HAP-1 (cell line): ENCODE data around the gene HTRA3.

Source experiments
- DNase-seq, 2 experiments: peaks; one replicate each; pipeline ENCODE4 v3.0.0-alpha.2; 2016 to 2020; ENCODE audit warnings: low spot score in 2 of 2
- H3K27me3 ChIP-seq: fragments of 250-450 bp; sonication (Bioruptor Pico); 2 replicates; pipeline ENCODE4 v1.5.1; 2020; ENCODE audit warnings: low read depth, mild to moderate bottlenecking, moderate library complexity
- H3K36me3 ChIP-seq: fragments of 250-450 bp; sonication (Bioruptor Pico); replicated peaks from 2 replicates; pipeline ENCODE4 v1.5.1; 2020; ENCODE audit warnings: mild to moderate bottlenecking
- H3K4me1 ChIP-seq: fragments of 250-450 bp; sonication (Bioruptor Pico); 2 replicates; pipeline ENCODE4 v1.5.1; 2020; ENCODE audit warnings: mild to moderate bottlenecking
- H3K4me3 ChIP-seq: fragments of 250-450 bp; sonication (Bioruptor Pico); 2 replicates; pipeline ENCODE4 v1.5.1; 2020; ENCODE audit warnings: mild to moderate bottlenecking, moderate library complexity
- H3K9me3 ChIP-seq: fragments of 250-450 bp; sonication (Bioruptor Pico); 2 replicates; pipeline ENCODE4 v1.5.1; 2020; ENCODE audit warnings: mild to moderate bottlenecking, moderate library complexity
- in situ Hi-C: fragments of 300-500 bp; cut with MboI; formaldehyde crosslinking; loops from 3 replicates; pipeline ENCODE4 v1.14.3; 2020; ENCODE audit warnings: low sequenced_read_pairs, inconsistent platforms, mixed read lengths

Gene HTRA3

GRCh38 chr4:8245884-8246833 is 23.4 kb upstream of the HTRA3 start:
- in situ Hi-C loops: loop anchor here (25.0 kb wide), 1 partner anchor 341 kb away; the partner anchor contains the start of genes CPZ and GPR78
- peaks cover 2% of the 10 kb centered on the region; the same call in 1 of the 2 replicates for H3K4me1 ChIP-seq
- H3K4me3 ChIP-seq: no peak overlapping the region
- H3K27me3 ChIP-seq: no peaks in the 10 kb centered on the region
- no peak for DNase-seq
- no peaks in the 10 kb centered on the region for H3K9me3 ChIP-seq
- no peaks in the 10 kb centered on the region for H3K36me3 ChIP-seq

GRCh38 chr4:8247047-8247930 is 22.3 kb upstream of the HTRA3 start:
- Histone ChIP-seq H3K27me3 (no peaks in the 10 kb centered on the region), H3K9me3 (no peaks in the 10 kb centered on the region), H3K4me1 (peaks cover 2% of the 10 kb centered on the region; the same call in 1 of the 2 replicates), H3K36me3 (no peaks in the 10 kb centered on the region), H3K4me3 (no peak overlapping the region)
- in situ Hi-C loops: loop anchor here (25.0 kb wide), 1 partner anchor 340 kb away; the partner anchor contains the start of genes CPZ and GPR78
- DNase-seq: no peak

- H3K4me1 ChIP-seq: no peaks in the 10 kb centered on the region
- no peak overlapping the region for H3K4me3 ChIP-seq
- H3K9me3 ChIP-seq: no peaks in the 10 kb centered on the region
- H3K27me3 ChIP-seq: no peaks in the 10 kb centered on the region
- DNase-seq: no peak
- H3K36me3 ChIP-seq: no peaks in the 10 kb centered on the region
- in situ Hi-C loops: loop anchor here (25.0 kb wide), 1 partner anchor 339 kb away; the partner anchor contains the start of genes CPZ and GPR78
Observed at GRCh38 chr4:8248091-8248490, 21.5 kb upstream of the HTRA3 start.

GRCh38 chr4:8250227-8250626 is 19.3 kb upstream of the HTRA3 start:
- in situ Hi-C loops: no loop called here
- no peaks in the 10 kb centered on the region for H3K36me3 ChIP-seq
- H3K4me1 ChIP-seq: no peaks in the 10 kb centered on the region
- no peaks in the 10 kb centered on the region for H3K9me3 ChIP-seq
- no peaks in the 10 kb centered on the region for H3K27me3 ChIP-seq
- no peak overlapping the region for H3K4me3 ChIP-seq
- no peak for DNase-seq

GRCh38 chr4:8250637-8251036 is 18.9 kb upstream of the HTRA3 start:
- H3K27me3 ChIP-seq: no peaks in the 10 kb centered on the region
- in situ Hi-C loops: no loop called here
- H3K4me1 ChIP-seq: no peaks in the 10 kb centered on the region
- no peaks in the 10 kb centered on the region for H3K9me3 ChIP-seq
- no peaks in the 10 kb centered on the region for H3K36me3 ChIP-seq
- no peak for DNase-seq
- H3K4me3 ChIP-seq: no peak overlapping the region

- Histone ChIP-seq H3K27me3 (no peaks in the 10 kb centered on the region), H3K4me3 (no peak overlapping the region), H3K4me1 (no peaks in the 10 kb centered on the region), H3K9me3 (no peaks in the 10 kb centered on the region), H3K36me3 (no peaks in the 10 kb centered on the region)
- in situ Hi-C loops: no loop called here
- no peak for DNase-seq
Observed at GRCh38 chr4:8251110-8251883, 18.3 kb upstream of the HTRA3 start.

GRCh38 chr4:8252301-8253173 is 17.0 kb upstream of the HTRA3 start:
- H3K4me1 ChIP-seq: no peaks in the 10 kb centered on the region
- DNase-seq: no peak

GRCh38 chr4:8254076-8254475 is 15.5 kb upstream of the HTRA3 start:
- in situ Hi-C loops: no loop called here
- Histone ChIP-seq H3K27me3 (no peaks in the 10 kb centered on the region), H3K4me1 (no peaks in the 10 kb centered on the region), H3K9me3 (no peaks in the 10 kb centered on the region), H3K4me3 (no peak overlapping the region), H3K36me3 (no peaks in the 10 kb centered on the region)
- no peak for DNase-seq

More at GRCh38 chr4:8252301-8253173, 17.0 kb upstream of the HTRA3 start:
- no peaks in the 10 kb centered on the region for H3K36me3 ChIP-seq
- H3K27me3 ChIP-seq: no peaks in the 10 kb centered on the region
- in situ Hi-C loops: no loop called here
- no peak overlapping the region for H3K4me3 ChIP-seq
- H3K9me3 ChIP-seq: no peaks in the 10 kb centered on the region

- H3K4me1 ChIP-seq: no peaks in the 10 kb centered on the region
- no peaks in the 10 kb centered on the region for H3K9me3 ChIP-seq
- no peak for DNase-seq
- H3K36me3 ChIP-seq: no peaks in the 10 kb centered on the region
- H3K4me3 ChIP-seq: no peak overlapping the region
- no peaks in the 10 kb centered on the region for H3K27me3 ChIP-seq
- in situ Hi-C loops: no loop called here
Observed at GRCh38 chr4:8255698-8256441, 13.7 kb upstream of the HTRA3 start.

GRCh38 chr4:8257854-8258253 is 11.7 kb upstream of the HTRA3 start:
- Histone ChIP-seq H3K4me3 (no peak overlapping the region), H3K4me1 (no peaks in the 10 kb centered on the region), H3K9me3 (no peaks in the 10 kb centered on the region), H3K27me3 (no peaks in the 10 kb centered on the region), H3K36me3 (no peaks in the 10 kb centered on the region)
- in situ Hi-C loops: no loop called here
- DNase-seq: no peak

GRCh38 chr4:8258552-8259212 is 10.9 kb upstream of the HTRA3 start:
- Histone ChIP-seq H3K9me3 (no peaks in the 10 kb centered on the region), H3K4me3 (no peak overlapping the region), H3K36me3 (no peaks in the 10 kb centered on the region), H3K4me1 (no peaks in the 10 kb centered on the region), H3K27me3 (no peaks in the 10 kb centered on the region)
- in situ Hi-C loops: no loop called here
- no peak for DNase-seq
